Measurements from ENCODE around the gene CPSF4L. TPM values are rescaled to one million over a fixed set of nuclear protein-coding genes. Genes with fewer than 3 reads are reported as not detected.
"Not testable (repeated sequence)": the region's sequence is repeated elsewhere in the genome, so short reads cannot be mapped to it uniquely, and the experiment has no call there.

The CPSF4L gene, protein sequence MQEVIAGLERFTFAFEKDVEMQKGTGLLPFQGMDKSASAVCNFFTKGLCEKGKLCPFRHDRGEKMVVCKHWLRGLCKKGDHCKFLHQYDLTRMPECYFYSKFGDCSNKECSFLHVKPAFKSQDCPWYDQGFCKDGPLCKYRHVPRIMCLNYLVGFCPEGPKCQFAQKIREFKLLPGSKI
- not detected for polyA plus RNA-seq (2012; ENCODE audit: insufficient read depth, insufficient read length, low read depth)

DNA sequence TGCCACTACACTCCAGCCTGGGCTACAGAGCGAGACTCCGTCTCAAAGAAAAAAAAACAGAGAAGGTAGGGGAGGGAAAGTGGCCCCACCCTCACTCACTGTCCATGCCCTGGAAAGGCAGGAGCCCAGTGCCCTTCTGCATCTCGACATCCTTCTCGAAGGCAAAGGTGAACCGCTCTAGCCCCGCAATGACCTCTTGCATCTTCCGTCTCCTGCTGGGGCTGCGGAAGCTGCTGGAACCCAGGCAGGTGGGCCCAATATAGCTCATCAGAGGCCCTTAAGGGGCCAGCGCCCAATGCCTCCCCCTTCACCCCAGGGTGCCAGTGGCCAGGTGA, at the start of gene CPSF4L:
Gene CPSF4L, minus strand, starts transcription at position 264 of the 335 bp plus-strand sequence. Its CDS starts 62 bp downstream, at position 202.
- no peaks in the 10 kb centered on the region for H3K9me3 ChIP-seq
- no peak within 1 kb of the TSS for H3K4me3 ChIP-seq (ENCODE audit: low read depth, low read length)
- H3K27me3 ChIP-seq: no peaks in the 10 kb centered on the region
- DNase-seq: no peak
- TF ChIP-seq, protein P1, sequence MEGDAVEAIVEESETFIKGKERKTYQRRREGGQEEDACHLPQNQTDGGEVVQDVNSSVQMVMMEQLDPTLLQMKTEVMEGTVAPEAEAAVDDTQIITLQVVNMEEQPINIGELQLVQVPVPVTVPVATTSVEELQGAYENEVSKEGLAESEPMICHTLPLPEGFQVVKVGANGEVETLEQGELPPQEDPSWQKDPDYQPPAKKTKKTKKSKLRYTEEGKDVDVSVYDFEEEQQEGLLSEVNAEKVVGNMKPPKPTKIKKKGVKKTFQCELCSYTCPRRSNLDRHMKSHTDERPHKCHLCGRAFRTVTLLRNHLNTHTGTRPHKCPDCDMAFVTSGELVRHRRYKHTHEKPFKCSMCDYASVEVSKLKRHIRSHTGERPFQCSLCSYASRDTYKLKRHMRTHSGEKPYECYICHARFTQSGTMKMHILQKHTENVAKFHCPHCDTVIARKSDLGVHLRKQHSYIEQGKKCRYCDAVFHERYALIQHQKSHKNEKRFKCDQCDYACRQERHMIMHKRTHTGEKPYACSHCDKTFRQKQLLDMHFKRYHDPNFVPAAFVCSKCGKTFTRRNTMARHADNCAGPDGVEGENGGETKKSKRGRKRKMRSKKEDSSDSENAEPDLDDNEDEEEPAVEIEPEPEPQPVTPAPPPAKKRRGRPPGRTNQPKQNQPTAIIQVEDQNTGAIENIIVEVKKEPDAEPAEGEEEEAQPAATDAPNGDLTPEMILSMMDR (IDR thresholded peaks at IDR 0.05; ENCODE audit: low read depth, low read length): no peak
- no peaks in the 10 kb centered on the region for H3K4me1 ChIP-seq
- H3K36me3 ChIP-seq: no peaks in the 10 kb centered on the region

DNA sequence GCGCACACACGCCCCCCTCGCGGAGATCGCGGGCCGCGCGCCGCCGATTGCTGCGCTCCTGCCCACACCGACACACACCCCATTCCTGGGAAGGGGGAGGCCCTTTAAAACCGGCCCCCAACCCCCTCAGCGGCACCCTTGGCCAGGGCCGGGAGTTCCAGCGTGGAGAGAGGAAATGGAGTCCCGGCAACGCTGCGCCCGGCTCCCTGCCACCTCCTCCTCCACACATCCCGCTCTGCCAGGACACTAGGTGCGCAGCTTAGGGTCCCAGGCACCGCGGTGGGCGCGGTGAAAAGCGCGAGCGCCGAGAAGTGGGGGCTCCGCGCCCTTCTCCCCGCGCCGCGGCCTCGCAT, 49.7 kb upstream of the CPSF4L start:
- DNase-seq: no peak
- TF ChIP-seq, protein P1 (IDR thresholded peaks at IDR 0.05; ENCODE audit: low read depth, low read length): no peak
- Histone ChIP-seq H3K27me3 (no peaks in the 10 kb centered on the region), H3K36me3 (no peaks in the 10 kb centered on the region), H3K4me1 (peaks cover 25% of the 10 kb centered on the region), H3K4me3 (ENCODE audit: low read depth, low read length) (peak overlapping the region; percentile 96), H3K9me3 (no peaks in the 10 kb centered on the region)

DNA sequence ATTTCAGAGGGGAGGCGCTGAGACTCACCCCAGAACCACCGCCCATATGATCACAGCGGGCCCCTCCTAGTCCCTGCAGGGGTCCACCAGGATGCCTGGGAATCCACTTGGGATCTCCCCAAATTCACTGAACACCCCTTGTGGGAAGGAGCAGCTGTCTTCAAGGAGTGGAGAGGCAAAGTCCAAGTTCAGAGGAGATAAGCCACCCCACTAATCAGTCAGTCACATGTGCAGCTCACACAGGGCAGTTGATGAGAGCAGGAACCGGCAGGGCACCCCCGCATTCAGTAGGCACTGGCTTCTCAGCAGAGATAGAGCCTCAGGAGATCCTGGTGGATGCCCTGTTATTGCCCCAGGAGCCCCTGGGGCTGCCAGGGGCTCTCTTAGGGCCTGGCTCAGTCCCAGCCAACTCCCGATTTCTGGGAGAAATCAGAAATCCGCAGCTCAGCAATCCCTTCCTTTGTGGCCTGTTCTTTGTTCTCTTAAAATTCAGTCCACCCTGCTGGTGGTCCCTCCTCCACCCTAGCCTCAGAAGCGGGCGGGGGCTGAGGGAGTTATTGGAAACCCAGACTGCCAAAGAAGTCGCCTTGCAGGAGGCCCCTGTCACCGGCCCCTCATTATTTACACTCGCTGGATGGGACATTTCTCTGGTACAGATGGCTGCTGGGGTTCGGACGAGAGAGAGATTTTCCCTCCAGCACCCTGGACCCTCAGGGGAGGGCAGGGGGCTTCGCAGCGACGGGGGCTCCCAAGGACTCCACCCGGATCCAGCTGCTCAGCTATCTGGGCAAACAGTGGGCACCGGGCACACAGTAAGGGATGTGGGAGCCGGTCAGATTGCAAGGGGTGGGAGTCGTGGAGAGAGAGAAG, 48.3 kb upstream of the CPSF4L start:
- Histone ChIP-seq H3K9me3 (no peaks in the 10 kb centered on the region), H3K4me1 (peaks cover 37% of the 10 kb centered on the region), H3K4me3 (ENCODE audit: low read depth, low read length) (peak overlapping the region; percentile 96), H3K27me3 (no peaks in the 10 kb centered on the region), H3K36me3 (peaks cover 4% of the 10 kb centered on the region; the same call in 1 of the 2 replicates)
- TF ChIP-seq, protein P1 (IDR thresholded peaks at IDR 0.05; ENCODE audit: low read depth, low read length): no peak
- peak; percentile 32 for DNase-seq

DNA sequence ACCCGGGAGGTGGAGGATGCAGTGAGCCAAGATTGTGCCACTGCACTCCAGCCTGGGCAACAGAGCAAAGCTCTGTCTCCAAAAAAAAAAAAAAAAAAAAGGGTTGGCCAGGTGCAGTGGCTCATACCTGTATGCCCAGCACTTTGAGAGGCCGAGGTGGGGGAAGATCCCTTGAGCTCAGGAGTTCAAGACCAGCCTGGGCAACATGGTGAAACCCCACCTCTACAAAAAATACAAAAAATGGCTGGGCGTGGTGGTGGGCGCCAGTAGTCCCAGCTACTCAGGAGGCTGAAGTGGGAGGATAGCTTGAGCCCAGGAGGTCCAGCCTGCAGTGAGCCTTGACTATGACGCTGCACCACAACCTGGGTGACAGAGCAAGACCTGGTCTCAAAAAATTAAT, 47.3 kb upstream of the CPSF4L start:
- DNase-seq, H3K36me3 ChIP-seq, H3K27me3 ChIP-seq, H3K9me3 ChIP-seq: not testable (repeated sequence)
- Histone ChIP-seq H3K4me3 (ENCODE audit: low read depth, low read length) (peak overlapping the region; percentile 96), H3K4me1 (peaks cover 41% of the 10 kb centered on the region)

DNA sequence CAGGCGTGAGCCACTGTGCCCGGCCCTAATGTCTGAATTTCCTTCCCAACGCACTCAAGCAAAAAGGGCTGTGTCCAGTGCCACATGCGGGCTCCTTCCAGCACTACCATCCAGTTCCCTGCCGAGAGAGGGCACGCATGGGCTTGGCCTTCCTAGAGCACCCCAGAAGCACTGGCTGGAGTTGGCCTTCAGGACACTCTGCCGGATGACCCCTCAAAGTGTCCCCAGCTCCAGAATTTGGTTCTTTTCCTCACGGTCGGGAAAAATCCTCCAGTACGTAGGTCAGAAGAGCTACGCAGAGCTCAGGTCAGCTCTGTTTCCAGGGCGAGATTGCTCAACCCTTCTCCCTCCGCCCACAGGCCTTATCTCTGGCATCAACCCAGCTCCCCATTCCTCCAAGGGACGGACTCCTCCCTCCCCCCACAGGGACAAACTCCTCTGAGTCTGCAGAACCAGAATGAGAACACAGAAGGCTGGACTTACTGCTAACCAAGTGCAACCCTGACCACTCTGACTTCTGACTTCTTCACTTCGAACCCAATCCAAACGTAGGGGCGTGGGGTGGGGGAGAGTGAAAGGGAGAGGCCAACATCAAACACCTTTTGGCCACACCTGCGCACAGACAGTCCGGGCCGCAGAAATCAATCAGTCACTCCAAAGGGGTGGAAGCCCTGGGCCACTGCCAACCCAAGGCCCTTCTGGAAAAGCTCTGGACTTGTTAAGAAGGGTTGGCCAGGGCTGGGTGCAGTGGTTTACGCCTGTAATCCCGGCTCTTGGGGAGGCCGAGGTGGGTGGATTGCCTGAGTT, 46.5 kb upstream of the CPSF4L start:
- Histone ChIP-seq H3K9me3 (no peaks in the 10 kb centered on the region), H3K36me3 (peaks cover 4% of the 10 kb centered on the region; the same call in 1 of the 2 replicates), H3K27me3 (no peaks in the 10 kb centered on the region), H3K4me3 (ENCODE audit: low read depth, low read length) (peak overlapping the region; percentile 33), H3K4me1 (peaks cover 43% of the 10 kb centered on the region)
- TF ChIP-seq, protein P1 (IDR thresholded peaks at IDR 0.05; ENCODE audit: low read depth, low read length): no peak
- DNase-seq: peak; percentile 71

DNA sequence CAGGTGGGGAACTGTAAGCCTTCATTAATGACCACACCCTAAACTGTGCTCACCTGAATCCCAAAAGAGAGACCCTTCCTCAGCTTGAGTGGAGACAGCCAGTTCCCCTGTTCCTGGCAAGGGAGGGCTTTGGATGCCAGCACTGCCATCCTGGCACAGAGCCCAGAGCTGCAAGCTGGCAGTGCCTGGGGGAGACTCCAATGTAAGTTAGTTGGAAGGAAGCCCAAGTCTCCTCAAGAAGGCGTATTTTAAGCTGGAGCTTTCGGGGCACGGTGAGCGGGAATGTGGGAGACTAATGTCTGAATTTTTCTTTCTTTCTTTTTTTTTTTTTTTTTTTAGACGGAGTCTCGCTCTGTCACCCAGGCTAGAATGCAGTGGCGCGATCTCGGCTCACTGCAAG, 45.5 kb upstream of the CPSF4L start:
- Histone ChIP-seq H3K36me3 (peaks cover 4% of the 10 kb centered on the region; the same call in 1 of the 2 replicates), H3K4me3 (ENCODE audit: low read depth, low read length) (no peak overlapping the region), H3K9me3 (no peaks in the 10 kb centered on the region), H3K4me1 (peaks cover 37% of the 10 kb centered on the region), H3K27me3 (no peaks in the 10 kb centered on the region)
- TF ChIP-seq, protein P1 (IDR thresholded peaks at IDR 0.05; ENCODE audit: low read depth, low read length): no peak
- no peak for DNase-seq
